ENCODE measurements around the gene CCDC50.

Gene CCDC50

DNA sequence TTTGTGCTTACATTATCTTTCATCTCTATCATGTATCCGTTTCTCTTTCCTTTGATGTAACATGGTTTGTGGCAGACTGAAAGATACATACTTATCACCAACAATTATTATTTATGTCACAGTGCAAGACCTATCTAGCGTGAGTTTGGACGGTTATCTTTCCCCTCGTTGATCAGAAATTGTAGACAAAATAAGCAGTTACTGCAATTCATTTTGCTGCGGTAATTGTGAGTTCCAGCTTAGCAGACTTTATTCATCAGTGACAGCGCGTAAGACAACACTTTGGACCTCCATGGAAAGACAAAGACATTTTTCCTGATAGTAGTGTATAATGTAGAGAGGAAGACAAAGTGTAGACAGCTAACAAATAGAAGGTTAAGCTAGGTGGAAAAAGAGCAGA, 52.1 kb downstream of the CCDC50 start:
- DNase-seq (ENCODE audit: low read depth): no peak

DNA sequence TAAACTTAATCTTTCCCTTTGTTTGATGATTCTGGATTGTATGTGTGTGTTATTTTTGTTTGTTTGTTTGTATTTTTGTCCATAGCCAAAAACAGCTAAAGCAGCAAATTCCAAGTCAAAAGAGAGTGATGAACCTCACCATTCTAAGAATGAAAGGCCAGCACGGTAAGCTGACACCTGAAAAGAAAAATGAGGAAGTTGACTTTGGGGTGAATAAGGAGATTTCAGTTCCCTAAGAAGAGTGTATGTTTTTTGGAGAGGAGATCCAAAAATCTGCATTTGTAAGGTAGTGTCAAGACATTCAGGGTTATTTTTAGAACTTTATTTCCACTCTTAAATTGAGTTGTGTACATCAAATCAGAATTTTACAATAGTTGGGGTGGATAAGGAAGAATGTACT, 53.5 kb downstream of the CCDC50 start:
- DNase-seq (ENCODE audit: low read depth): no peak

DNA sequence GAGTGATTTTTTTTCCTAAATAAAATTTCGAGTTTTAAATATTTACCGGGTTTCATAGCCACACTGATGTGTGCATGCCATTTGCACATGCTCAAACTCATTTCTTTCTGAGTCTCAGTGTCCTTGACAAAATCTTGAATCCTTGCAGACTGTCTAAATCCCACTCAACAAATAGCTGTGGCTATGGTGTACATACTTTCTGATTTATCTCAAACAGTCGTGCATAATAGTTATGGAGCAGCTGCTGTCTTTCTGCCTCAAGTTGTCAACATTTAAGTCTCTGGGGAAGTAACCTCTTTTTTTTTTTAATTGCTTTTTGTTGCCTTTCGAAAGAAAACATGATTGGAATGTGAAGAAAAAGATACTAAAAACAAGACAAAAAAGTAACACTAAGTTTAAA, 53.9 kb downstream of the CCDC50 start:
- DNase-seq (ENCODE audit: low read depth): no peak

DNA sequence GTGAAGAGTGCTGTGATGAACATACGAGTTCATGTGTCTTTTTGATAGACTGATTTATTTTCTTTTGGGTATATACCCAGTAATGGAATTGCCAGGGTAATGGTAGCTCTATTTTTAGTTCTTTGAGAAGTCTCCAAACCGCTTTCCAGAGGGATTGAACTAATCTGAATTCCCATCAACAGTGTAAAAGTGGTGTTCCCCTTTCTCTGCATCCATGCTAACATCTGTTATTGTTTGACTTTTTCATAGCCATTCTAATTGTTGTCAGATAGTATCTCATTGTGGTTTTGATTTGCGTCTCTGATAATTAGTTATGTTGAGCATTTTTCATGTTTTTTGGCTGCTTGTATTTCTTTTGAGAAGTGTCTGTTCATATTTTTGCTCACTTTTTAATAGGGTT, 55.9 kb downstream of the CCDC50 start:
- DNase-seq (ENCODE audit: low read depth): no peak

DNA sequence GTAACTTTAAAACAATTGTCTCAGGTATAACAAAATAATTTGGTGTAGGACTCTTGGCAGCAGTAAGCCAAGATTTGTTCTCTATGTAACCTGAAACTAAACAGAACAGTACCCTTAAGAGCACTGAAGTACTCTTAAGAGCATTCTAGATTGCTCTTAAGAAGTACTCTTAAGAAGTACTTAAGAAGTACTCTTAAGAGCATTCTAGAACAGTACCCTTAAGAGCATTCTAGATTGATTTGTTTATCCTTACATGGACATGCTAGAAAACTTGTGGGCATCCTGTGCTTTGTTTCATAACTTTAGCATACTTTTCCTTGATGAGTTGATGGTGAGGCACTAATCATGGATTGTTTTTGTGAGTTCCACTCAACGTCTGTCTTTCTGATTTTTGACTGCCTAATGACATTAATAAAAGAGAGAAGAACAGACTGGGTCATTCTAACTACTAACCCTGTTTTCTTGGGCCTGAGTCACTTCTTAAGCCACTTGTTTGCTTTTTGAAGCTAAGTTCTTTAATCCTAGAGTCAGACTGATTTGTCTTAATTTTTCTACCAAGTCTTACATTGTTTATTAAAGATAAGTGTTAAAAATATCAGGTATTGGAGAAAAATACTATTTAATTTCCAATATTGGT, 58.4 kb downstream of the CCDC50 start:
- DNase-seq (ENCODE audit: low read depth): no peak

DNA sequence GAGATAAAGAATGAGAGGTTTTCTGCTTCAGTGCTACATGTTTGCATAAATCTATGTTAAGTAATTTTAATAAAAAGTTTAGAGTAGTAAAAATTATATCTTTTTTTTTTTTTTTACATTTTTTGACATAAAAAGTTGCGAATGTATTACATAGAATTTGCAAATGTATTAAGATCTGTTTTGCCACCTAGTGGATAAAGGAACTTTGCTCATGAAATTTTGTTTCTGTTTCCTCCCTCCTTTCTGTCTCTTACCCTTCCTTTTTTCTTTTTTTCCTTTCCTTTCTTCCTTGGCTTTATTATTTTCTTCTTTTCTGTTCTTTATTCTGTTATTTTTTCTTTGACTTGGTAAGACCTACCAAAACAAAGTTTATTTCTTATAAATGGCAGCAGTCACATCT, 59.6 kb downstream of the CCDC50 start:
- no peak for DNase-seq (ENCODE audit: low read depth)

DNA sequence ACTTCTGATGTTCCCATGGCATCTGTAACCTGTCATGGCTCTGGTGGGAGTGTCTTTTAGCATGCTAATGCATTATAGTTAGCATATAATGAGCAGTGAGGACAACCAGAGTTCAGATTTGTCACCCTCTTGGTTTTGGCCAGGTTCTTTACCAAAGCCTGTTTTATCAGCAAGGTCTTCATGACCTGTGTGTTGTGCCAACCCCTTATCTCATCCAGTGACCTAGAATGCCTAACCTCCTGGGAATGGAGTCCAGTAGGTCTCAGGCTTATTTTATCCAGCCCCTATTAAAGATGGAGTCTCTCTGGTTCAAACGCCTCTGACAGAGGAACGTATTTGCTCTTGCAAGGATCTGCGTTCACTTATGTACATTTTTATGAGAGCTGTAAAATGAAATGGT, 61.4 kb downstream of the CCDC50 start:
- no peak for DNase-seq (ENCODE audit: low read depth)

DNA sequence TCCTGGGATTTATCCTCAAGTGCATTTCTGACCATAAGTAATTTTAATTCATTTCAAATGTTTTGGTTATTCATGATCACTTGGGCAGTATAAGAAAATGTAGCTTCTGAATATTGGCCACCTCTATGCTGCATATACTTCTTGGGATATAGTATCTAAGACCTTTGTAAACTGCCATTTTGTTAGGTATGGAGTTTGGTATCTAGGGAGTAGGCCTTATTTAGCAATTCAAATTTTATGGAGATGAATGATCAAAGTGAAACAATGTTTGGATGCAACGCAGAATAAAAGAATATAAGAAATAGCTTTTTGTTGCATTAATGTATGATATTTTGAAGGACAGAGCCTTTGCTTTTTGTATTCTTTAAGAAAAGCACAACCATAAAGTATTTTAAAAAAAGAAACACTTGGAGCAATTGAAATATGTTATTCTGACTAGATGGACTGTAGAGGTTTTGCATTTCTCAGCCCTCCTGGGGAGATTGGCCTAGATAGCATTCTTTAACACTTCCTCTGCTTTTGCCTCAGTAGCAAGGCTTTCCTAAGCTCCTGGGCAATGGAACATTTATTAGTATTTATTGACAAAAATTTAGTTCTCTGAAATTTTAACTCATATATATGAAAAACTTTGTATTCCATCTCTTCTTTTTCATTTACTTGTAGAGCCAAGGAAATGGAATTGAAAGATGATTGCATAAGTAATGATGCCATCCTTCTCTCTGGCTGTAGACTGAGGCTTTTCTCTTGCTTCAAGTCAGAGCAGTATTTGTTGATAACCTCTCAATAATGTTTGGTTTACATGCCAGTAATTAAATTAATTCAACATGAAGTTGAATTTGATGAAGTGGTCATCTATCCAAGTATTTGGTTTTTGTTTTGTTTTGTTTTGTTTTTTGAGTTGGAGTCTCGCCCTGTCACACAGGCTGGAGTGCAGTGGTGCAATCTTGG, 62.9 kb downstream of the CCDC50 start:
- no peak for DNase-seq (ENCODE audit: low read depth)

DNA sequence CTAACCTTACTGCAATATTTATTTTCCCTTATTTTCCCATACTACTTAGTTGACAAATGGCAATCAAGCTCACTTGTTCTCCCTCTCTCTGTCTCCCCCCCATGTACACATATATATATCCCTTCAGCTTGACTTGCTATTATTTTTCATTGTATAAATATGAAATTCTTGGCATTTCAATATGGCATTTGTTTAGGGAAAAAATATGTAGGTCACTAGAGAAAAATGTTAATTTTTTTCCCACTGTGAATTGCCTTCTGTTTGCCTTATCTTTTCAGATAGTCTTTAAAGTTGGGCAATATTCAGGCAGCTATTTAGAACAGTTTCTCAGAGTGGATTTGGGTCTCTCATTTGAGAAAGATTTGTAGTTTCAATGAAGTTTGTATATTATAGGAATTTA, 64.0 kb downstream of the CCDC50 start:
- DNase-seq (ENCODE audit: low read depth): no peak

DNA sequence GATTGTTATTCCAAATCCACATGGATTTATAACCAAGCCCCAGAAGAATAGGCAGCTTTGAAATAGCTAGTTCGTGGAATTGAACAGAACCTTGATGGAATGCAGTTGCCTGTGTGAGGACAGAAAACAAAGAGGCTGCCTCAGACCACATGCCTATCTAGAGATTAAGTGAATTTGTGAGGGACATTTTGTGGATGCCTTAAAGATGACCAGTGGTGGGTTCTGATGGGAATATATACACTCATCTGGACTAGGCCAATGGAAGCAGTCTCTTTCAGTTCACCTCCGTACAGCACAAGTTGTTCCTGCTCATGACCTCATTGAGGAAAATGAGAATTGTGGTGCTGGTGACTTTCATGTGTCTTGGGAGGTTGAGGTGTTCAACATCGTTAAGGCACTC, 68.6 kb downstream of the CCDC50 start:
- DNase-seq (ENCODE audit: low read depth): no peak

- no peak for DNase-seq (ENCODE audit: low read depth)
Observed at GRCh38 chr3:191398607-191399006, 69.4 kb downstream of the CCDC50 start.

DNA sequence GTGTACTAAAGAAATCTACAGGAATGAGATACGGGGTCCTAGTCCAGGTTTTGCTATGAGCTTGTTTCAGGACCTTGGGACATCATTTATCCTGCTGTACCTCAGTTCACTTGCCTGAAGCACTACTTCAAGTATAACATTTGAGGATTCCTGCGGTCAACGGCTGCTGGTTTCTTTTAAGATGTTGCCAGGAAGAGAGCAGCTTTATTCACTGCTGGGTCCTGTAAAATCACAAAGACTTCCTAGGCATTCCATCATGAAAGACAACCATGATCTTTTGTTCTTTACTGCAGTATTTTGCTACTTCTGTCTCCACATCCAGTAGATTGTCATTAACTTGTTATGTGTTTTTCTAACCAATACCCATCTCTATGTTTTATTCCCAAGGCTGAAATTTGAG, 70.7 kb downstream of the CCDC50 start:
- no peak for DNase-seq (ENCODE audit: low read depth)

DNA sequence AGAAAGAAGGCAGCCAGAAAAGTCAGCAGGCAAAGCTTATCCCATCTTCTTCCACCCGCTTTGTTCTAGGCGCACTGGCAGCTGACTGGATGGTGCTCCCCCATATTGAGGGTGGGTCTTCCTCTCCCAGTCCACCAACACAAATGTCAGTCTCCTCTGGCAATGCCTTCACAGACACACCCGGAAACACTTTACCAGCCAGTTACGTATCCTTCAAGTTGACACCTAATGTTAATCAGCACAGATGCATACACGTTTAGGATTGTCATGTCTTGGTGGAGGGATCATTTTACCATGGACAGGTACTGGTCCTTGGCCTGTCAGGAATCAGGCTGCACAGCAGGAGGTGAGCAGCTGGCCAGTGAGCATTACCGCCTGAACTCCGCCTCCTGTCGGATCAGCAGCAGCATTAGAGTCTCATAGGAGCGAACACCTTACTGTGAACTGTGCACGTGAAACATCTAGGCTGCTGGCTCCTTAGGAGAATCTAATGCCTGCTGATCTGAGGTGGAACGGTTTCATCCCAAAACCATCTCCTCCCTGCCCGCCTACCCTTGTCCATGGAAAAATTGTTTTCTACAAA, 72.7 kb downstream of the CCDC50 start:
- no peak for DNase-seq (ENCODE audit: low read depth)

DNA sequence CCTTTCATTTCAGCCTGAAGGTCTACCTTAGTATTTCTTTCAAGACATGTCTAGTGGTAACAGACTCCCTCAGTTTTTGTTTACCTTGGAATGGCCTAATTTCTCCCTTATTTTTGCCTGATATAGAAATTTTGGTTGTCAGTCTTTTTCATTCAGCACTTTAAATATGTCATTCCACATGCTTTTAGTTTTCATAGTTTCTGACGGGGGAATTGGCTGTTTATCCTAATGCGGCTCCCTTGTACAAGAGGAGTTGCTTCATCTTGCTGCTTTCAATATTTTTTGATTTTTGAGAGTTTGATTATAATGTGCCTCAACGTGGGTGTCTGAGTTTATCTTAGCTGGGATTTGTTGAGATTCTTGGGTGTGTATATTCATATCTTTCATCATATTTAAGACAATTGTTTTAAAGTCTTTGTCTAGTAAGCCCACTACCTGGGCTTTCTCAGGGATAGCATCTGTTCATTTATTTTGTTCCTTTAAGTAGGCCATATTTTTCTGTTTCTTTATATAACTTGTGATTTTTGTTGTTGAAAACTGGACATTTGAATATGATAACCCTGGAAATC, 80.7 kb downstream of the CCDC50 start:
- DNase-seq (ENCODE audit: low read depth): no peak

GRCh38 chr3:191412759-191413158, 83.6 kb downstream of the CCDC50 start:
- no peak for DNase-seq (ENCODE audit: low read depth)

- DNase-seq (ENCODE audit: low read depth): no peak
Observed at GRCh38 chr3:191414286-191414685, 85.1 kb downstream of the CCDC50 start.

DNA sequence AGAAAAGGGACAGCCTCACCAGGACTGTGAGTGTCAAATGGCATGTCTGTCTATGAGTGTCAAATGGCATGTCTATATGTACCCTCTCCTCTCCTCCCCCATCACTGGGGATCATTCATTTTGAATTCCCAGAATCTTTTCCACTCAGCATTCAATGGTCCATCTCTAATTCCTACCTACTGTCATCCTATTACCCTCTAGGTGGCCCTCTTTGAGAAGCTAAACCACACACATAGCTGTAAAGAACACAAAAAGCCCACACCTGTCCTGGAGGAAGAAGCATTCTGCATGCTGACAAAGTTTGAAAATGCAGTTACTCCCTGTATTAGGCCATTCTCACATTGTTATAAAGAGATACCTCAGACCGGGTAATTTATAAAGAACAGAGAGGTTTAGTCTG, 85.5 kb downstream of the CCDC50 start:
- no peak for DNase-seq (ENCODE audit: low read depth)

GRCh38 chr3:191415566-191415965, 86.4 kb downstream of the CCDC50 start:
- no peak for DNase-seq (ENCODE audit: low read depth)

DNA sequence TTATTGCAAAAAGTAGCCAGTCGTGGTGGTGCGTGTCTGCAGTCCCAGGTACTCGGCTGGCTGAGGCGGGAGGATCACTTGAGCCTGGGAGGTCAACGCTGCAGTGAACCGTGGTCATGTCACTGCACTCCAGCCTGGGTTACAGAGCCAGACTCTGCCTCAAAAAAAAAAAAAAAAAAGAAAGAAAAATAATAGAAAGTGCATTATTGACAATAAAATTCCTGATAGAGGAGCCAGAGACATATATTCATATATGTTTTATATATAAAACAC, 88.2 kb downstream of the CCDC50 start:
- no peak for DNase-seq (ENCODE audit: low read depth)

GRCh38 chr3:191420771-191421170, 91.6 kb downstream of the CCDC50 start:
- no peak for DNase-seq (ENCODE audit: low read depth)

DNA sequence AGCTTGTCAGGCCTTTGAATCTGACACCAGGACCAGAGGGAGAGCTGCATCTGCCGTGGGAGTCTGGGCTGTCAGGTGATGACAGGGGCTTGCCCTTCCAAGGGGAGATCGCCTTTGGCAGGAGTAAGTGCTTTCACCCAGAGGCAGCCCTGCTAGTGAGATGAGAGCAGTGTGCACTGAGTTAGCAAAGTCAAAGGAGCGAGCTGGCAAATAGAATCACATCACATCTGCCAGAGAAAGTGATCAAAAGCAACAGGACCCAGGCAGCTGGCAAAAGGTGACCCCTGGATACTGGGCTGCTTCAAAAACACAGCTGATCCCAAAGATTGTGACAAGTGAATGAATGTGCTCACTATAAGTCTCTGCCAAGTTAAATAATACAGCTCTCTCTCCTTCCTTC, 95.7 kb downstream of the CCDC50 start:
- no peak for DNase-seq (ENCODE audit: low read depth)

DNA sequence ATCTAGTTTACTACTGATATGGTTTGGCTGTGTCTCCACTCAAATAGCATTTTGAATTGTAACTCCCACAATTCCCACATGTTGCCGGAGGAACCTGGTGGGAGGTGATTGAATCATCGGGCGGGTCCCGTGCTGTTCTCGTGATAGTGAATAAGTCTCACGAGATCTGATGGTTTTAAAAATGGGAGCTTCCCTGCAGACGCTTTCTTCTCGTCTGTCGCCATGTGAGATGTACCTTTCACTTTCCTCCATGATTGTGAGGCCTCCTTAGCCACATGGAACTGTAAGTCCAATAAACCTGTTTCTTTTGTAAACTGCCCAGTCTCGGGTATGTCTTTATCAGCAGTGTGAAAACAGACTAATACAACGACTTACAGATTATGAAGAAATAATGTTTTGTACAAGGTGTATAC, 96.1 kb downstream of the CCDC50 start:
- DNase-seq (ENCODE audit: low read depth): no peak

DNA sequence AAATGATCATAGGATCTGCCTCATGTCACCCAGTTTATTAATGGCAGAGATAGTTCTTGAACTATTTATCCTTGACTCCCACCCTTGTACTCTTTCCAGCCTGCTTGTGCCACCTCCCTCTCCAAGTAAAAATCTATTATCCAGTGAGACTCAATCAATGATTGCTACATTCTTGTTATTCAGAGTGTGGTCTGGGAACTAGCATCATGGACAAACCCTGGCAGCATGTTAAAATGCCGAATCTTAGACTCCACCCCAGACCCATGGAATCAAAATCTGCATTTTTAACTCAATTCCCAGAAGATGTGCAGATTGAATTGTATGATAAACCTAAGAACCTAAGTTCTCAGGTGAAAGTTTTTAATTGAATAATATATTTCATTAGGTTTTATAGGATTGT, 97.1 kb downstream of the CCDC50 start:
- no peak for DNase-seq (ENCODE audit: low read depth)
